Measurements from ENCODE around the gene GNB1. TPM values are rescaled to one million over a fixed set of nuclear protein-coding genes. Genes with fewer than 3 reads are reported as not detected.

Gene GNB1
- total and polyA plus RNA-seq, 10 of the 15 experiments (the other 5 are each of a cell fraction or from before 2014, with no cell fraction given) = 23.0 to 392 (median 93.9) TPM

GRCh38 chr1:1779691-1780597 is 110.9 kb downstream of the GNB1 start (continued):
- TF ChIP-seq CTCF (IDR thresholded peaks at IDR 0.05 in 2 of 3, conservative IDR thresholded peaks at IDR 0.05 in 1 of 3; ENCODE audit: control insufficient read depth in 2 of 3, extremely low read depth in 1 of 3, insufficient read depth in 1 of 3, low read depth in 3 of 3, low read length in 3 of 3) = 0 out of 6 replicates have a peak, but pooled peaks of 1 of the 3 experiments have one; percentile 2
- TF ChIP-seq PAX5 (IDR thresholded peaks at IDR 0.05; ENCODE audit: borderline replicate concordance, low read depth, low read length) = peak; percentile 73
- TF ChIP-seq HDGF (IDR thresholded peaks at IDR 0.05) = peak; percentile 33; the same call in 1 of the 2 replicates
- peak; percentile 64; the same call in 1 of the 2 replicates for TF ChIP-seq MXI1 (IDR thresholded peaks at IDR 0.05; ENCODE audit: low read depth, low read length)
- peak; percentile 72 for TF ChIP-seq SKIL (IDR thresholded peaks at IDR 0.05; ENCODE audit: low read depth, poor library complexity, severe bottlenecking)
- TF ChIP-seq NKRF (conservative IDR thresholded peaks at IDR 0.05) = peak; percentile 66
- TF ChIP-seq ATF7 (IDR thresholded peaks at IDR 0.05; ENCODE audit: low read depth) = peak; percentile 68; the same call in 1 of the 2 replicates
- no peak; the same call in 1 of the 2 replicates for TF ChIP-seq RB1 (IDR thresholded peaks at IDR 0.05; ENCODE audit: borderline replicate concordance)
- TF ChIP-seq MTA3 (IDR thresholded peaks at IDR 0.05; ENCODE audit: borderline replicate concordance, low read length) = peak; percentile 93
- 0 out of 2 replicates have a peak, but pooled peaks have one; percentile 55 for TF ChIP-seq PML (IDR thresholded peaks at IDR 0.05; ENCODE audit: low read length)
- TF ChIP-seq SIX5 (IDR thresholded peaks at IDR 0.05; ENCODE audit: low read depth, low read length, severe bottlenecking) = no peak
- peak; percentile 74 for TF ChIP-seq CREB1 (IDR thresholded peaks at IDR 0.05; ENCODE audit: low read depth)
- TF ChIP-seq BACH1 (IDR thresholded peaks at IDR 0.05; ENCODE audit: borderline replicate concordance) = 0 out of 2 replicates have a peak, but pooled peaks have one; percentile 17
- TF ChIP-seq SMARCA5 (IDR thresholded peaks at IDR 0.05) = peak; percentile 35; the same call in 1 of the 2 replicates
- TF ChIP-seq ATF2 (IDR thresholded peaks at IDR 0.05; ENCODE audit: low read length) = no peak
- no peak for TF ChIP-seq SREBF2 (IDR thresholded peaks at IDR 0.05; ENCODE audit: low read length)
- peak; percentile 56 for TF ChIP-seq MEF2B (IDR thresholded peaks at IDR 0.05; ENCODE audit: partially characterized antibody, poor library complexity, severe bottlenecking)
- peak; percentile 65 to 70; a peak in 3 of 4 replicates for TF ChIP-seq BHLHE40 (IDR thresholded peaks at IDR 0.05; ENCODE audit: borderline replicate concordance in 1 of 2, low read depth in 2 of 2, low read length in 1 of 2)
- TF ChIP-seq TCF7 (IDR thresholded peaks at IDR 0.05; ENCODE audit: borderline replicate concordance) = no peak
- peak; percentile 77 for TF ChIP-seq CREM (IDR thresholded peaks at IDR 0.05; ENCODE audit: low read depth)
- no peak for TF ChIP-seq KDM1A (IDR thresholded peaks at IDR 0.05; ENCODE audit: borderline replicate concordance)

Measured in GM12878 (cell line).